Upper lobe of left lung (tissue), 6 donors: ENCODE data around the gene FGG. TPM values are rescaled to one million over a fixed set of nuclear protein-coding genes. Genes with fewer than 3 reads are reported as not detected.

Experiments
- ATAC-seq, 2 donors: fragments of 200-7000 bp; cut with Tn5 transposase; one replicate each; pipeline ENCODE4 v1.9.1; 2022; ENCODE audit warnings: mild to moderate bottlenecking in 2 of 2, moderate library complexity in 2 of 2; ENCODE audit not compliant: low FRiP score in 2 of 2
- DNase-seq, 2 donors: peaks; one replicate each; pipeline ENCODE4 v3.0.0-alpha.2; 2019 to 2020
- H3K27ac ChIP-seq, 4 donors: fragments of 200-600 bp; sonication (generic); one replicate each; pipeline ENCODE4 v1.5.1; 2016 to 2019
- H3K27me3 ChIP-seq, 4 donors: fragments of 200-600 bp; sonication (generic); one replicate each; pipeline ENCODE4 v1.5.1; 2017 to 2019
- H3K36me3 ChIP-seq, 4 donors: fragments of 200-600 bp; sonication (generic); one replicate each; pipeline ENCODE4 v1.5.1; 2016 to 2019
- H3K4me1 ChIP-seq, 4 donors: fragments of 200-600 bp; sonication (generic); one replicate each; pipeline ENCODE4 v1.5.1; 2018 to 2019
- H3K4me3 ChIP-seq, 4 donors: fragments of 200-600 bp; sonication (generic); one replicate each; pipeline ENCODE4 v1.5.1; 2017 to 2019; ENCODE audit warnings: mild to moderate bottlenecking in 2 of 4, moderate library complexity in 1 of 4
- H3K9me3 ChIP-seq, 4 donors: fragments of 200-600 bp; sonication (generic); one replicate each; pipeline ENCODE4 v1.5.1; 2018 to 2019
- EP300 ChIP-seq, 4 donors: sonication (generic); formaldehyde crosslinking; IDR thresholded peaks; one replicate each; pipeline ENCODE4 v1.5.1; 2017; ENCODE audit warnings: antibody characterized with exemption in 4 of 4, control low read depth in 2 of 4
- POLR2A ChIP-seq, 4 donors: fragments of 450-650 bp; IDR thresholded peaks; one replicate each; pipeline ENCODE4 v1.5.1; 2016 to 2017; ENCODE audit warnings: antibody characterized with exemption in 4 of 4, mild to moderate bottlenecking in 2 of 4
- POLR2AphosphoS5 ChIP-seq, 2 donors: sonication (generic); formaldehyde crosslinking; IDR thresholded peaks; one replicate each; pipeline ENCODE4 v1.5.1; 2017; ENCODE audit warnings: antibody characterized with exemption in 2 of 2
- WGBS, 2 donors: methylation state at CpG; one replicate each; pipeline ENCODE4 v1.1.5; 2017 to 2018; 5-methylcytosine and 5-hydroxymethylcytosine counted together
- total RNA-seq, 6 donors: library from RNA; depleted of rRNA in 4 of 6; stranded (reverse); fragments of >200 nt in 4 of 6; gene quantifications; one replicate each; pipeline versions ENCODE4 v1.1.0 to v1.2.1, GENCODE V29; 2016 to 2021
- TF ChIP-seq, protein P1 (sequence below), 6 experiments: fragments of 450-650 bp in 4 of 6; fragments of 200-600 bp in 2 of 6; sonication (generic) in 2 of 6; IDR thresholded peaks; one replicate each; pipeline ENCODE4 v1.5.1; 2016 to 2019; ENCODE audit warnings: antibody characterized with exemption in 6 of 6
- donor health status: DM: no; HTN: no; CAD: no; lungs with moderate emphysema.
- donor health status: DM: no; HTN: yes; CAD: no; lungs with severe emphysema.

Gene FGG
- total RNA-seq, 6 donors from 2014 or later: 2.6 to 255 (median 9.9) TPM; not detected in 1

DNA sequence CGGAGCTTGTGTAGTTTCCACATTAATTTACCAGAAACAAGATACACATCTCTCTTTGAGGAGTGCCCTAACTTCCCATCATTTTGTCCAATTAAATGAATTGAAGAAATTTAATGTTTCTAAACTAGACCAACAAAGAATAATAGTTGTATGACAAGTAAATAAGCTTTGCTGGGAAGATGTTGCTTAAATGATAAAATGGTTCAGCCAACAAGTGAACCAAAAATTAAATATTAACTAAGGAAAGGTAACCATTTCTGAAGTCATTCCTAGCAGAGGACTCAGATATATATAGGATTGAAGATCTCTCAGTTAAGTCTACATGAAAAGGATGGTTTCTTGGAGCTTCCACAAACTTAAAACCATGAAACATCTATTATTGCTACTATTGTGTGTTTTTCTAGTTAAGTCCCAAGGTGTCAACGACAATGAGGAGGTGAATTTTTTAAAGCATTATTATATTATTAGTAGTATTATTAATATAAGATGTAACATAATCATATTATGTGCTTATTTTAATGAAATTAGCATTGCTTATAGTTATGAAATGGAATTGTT is 49.7 kb downstream of the FGG start, which contains the start of gene FGB:
TSS of gene FGB (plus strand) at position 315 of the 558 bp plus-strand sequence. CDS start at position 323, 8 bp downstream.
- ATAC-seq: no peak
- H3K27me3 ChIP-seq: no peaks in the 10 kb centered on the region
- H3K9me3 ChIP-seq: no peaks in the 10 kb centered on the region
- H3K4me3 ChIP-seq: no peak within 1 kb of the TSS
- 67 to 71% methylated on average over 2 of the region's 2 CpGs for WGBS, 2 donors
- H3K27ac ChIP-seq: no peak within 1 kb of the TSS
- no peak for DNase-seq
- no peak for TF ChIP-seq POLR2AphosphoS5 (IDR thresholded peaks at IDR 0.05)
- no peak for TF ChIP-seq POLR2A (IDR thresholded peaks at IDR 0.05)
- TF ChIP-seq EP300 (IDR thresholded peaks at IDR 0.05): no peak
- TF ChIP-seq, protein P1, sequence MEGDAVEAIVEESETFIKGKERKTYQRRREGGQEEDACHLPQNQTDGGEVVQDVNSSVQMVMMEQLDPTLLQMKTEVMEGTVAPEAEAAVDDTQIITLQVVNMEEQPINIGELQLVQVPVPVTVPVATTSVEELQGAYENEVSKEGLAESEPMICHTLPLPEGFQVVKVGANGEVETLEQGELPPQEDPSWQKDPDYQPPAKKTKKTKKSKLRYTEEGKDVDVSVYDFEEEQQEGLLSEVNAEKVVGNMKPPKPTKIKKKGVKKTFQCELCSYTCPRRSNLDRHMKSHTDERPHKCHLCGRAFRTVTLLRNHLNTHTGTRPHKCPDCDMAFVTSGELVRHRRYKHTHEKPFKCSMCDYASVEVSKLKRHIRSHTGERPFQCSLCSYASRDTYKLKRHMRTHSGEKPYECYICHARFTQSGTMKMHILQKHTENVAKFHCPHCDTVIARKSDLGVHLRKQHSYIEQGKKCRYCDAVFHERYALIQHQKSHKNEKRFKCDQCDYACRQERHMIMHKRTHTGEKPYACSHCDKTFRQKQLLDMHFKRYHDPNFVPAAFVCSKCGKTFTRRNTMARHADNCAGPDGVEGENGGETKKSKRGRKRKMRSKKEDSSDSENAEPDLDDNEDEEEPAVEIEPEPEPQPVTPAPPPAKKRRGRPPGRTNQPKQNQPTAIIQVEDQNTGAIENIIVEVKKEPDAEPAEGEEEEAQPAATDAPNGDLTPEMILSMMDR (IDR thresholded peaks at IDR 0.05): no peak
- no peaks in the 10 kb centered on the region for H3K36me3 ChIP-seq
- H3K4me1 ChIP-seq: no peaks in the 10 kb centered on the region

DNA sequence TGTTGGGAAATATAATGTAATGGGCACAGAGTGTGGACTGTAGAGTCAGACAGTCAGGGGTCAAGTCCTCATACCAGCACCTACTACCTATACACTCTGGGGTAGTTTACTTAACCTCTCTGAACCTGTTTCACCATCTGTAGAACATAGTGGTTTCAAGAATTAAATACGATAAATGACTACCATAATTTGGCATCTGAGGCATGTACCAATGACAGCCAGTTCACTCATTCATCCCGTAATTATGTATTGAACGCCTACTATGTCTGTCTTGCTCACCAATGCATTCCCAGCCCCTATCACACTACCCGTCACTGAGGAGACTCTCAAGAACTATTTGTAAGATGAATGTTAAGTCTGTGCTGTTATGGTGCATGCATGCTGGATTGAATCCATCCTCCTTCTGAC is 51.6 kb downstream of the FGG start:
- WGBS, 2 donors: 74 to 75% methylated on average over 4 of the region's 4 CpGs
- no peak for ATAC-seq
- H3K9me3 ChIP-seq: no peaks in the 10 kb centered on the region

DNA sequence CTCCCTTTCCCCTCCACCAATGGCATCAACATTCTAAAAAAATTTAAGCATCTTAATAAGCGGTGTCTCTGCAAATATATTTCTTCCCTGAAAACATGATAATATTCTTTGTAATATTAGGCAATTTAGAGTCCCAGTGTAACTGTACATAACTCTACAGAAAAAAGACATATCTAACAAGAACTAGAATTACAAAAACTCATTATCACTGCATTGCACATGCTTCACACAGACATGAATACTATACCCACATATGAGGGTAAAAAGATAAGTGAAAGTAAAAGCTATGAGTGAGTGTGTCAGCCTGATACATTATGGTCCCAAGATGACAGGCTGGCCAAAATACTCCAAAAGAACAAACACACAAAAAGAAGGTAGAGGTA is 52.0 kb downstream of the FGG start:
- TF ChIP-seq POLR2AphosphoS5 (IDR thresholded peaks at IDR 0.05): no peak
- TF ChIP-seq EP300 (IDR thresholded peaks at IDR 0.05): no peak
- TF ChIP-seq, protein P1 (IDR thresholded peaks at IDR 0.05): no peak
- TF ChIP-seq POLR2A (IDR thresholded peaks at IDR 0.05): no peak
- no peaks in the 10 kb centered on the region for H3K9me3 ChIP-seq
- H3K4me3 ChIP-seq: no peak overlapping the region
- no peak for DNase-seq
- no peak for ATAC-seq
- no peak overlapping the region for H3K27ac ChIP-seq
- H3K4me1 ChIP-seq: no peaks in the 10 kb centered on the region
- no peaks in the 10 kb centered on the region for H3K27me3 ChIP-seq
- H3K36me3 ChIP-seq: no peaks in the 10 kb centered on the region
- WGBS, 2 donors: 82 to 85% methylated on average over 1 of the region's 1 CpG

More for the DNA sequence above, 51.6 kb downstream of the FGG start:
- Histone ChIP-seq H3K27ac (no peak overlapping the region), H3K27me3 (no peaks in the 10 kb centered on the region), H3K4me1 (no peaks in the 10 kb centered on the region), H3K36me3 (no peaks in the 10 kb centered on the region), H3K4me3 (no peak overlapping the region)
- TF ChIP-seq, protein P1 (IDR thresholded peaks at IDR 0.05): no peak
- TF ChIP-seq POLR2A (IDR thresholded peaks at IDR 0.05) (no peak), EP300 (IDR thresholded peaks at IDR 0.05) (no peak), POLR2AphosphoS5 (IDR thresholded peaks at IDR 0.05) (no peak)
- DNase-seq: no peak

DNA sequence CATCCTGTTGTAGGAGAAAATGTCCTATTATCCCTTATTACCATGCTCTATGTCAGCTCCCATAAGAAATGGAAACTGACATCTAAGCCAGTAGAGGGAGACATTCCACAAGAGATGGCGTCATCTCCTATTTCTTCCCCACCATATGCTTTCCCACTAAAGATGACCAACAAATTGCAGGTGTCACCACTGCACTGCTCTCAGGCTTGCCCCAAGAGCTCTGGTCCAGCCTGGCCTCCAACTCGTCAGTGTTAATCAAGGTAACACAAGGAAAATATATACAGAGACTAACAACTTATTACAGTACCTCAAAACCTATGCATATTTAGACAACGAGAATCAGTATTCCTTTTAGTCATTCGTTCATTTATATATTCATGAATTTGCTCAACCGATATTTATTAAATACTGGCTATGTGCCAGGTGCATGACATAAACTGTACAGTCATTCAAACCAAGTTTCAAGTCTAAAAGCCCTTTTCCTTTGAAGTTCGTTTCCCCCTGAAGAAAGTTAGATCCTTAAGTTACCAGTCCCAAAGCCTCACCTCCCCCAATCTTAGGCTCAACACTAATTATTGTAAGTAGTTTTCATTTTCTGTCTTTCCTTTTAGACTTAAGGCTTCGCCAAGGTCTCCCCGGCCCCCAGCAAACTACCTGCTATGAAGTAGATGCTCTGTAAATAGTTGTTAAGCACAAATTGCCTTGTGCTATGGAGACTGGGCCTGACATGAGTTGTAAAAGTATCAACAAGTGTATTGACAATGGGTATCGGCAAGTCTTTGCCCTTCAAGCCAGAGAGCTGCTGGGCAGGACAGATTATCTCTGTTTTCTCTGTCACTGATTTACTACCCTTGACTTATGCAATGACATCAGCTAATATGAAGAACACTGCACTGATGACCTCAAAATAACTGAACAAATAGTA is 52.7 kb downstream of the FGG start:
- Histone ChIP-seq H3K9me3 (no peaks in the 10 kb centered on the region), H3K36me3 (no peaks in the 10 kb centered on the region), H3K4me3 (no peak overlapping the region), H3K27ac (no peak overlapping the region), H3K27me3 (no peaks in the 10 kb centered on the region), H3K4me1 (no peaks in the 10 kb centered on the region)
- ATAC-seq (peak in 1 of 2 donors; percentile 66), DNase-seq (no peak)
- 59 to 65% methylated on average over 9 of the region's 9 CpGs for WGBS, 2 donors
- no peak for TF ChIP-seq POLR2AphosphoS5 (IDR thresholded peaks at IDR 0.05)
- TF ChIP-seq, protein P1 (IDR thresholded peaks at IDR 0.05): peak in 4 of 6 experiments; percentile 16 to 60 (median 48)
